Activated T-helper 17 cell treated with anti-CD3 and anti-CD28 coated beads, Interleukin-2, amount 50 U/mL, for 72 hours (primary cell): ENCODE measurements around the gene ZFPM1. TPM values are rescaled to one million over a fixed set of nuclear protein-coding genes. Genes with fewer than 3 reads are reported as not detected.

Experiments
- ATAC-seq: fragments of 150-1000 bp; cut with Tn5 transposase; replicated peaks from 2 replicates; pipeline ENCODE4 v1.10.0; 2021; ENCODE audit warnings: mild to moderate bottlenecking, moderate library complexity
- H3K27ac Mint-ChIP-seq: one replicate; pipeline ENCODE4 v1.8.0; 2022; ENCODE audit warnings: mixed read lengths
- H3K27me3 Mint-ChIP-seq: one replicate; pipeline ENCODE4 v1.8.0; 2022; ENCODE audit warnings: mixed read lengths
- H3K36me3 Mint-ChIP-seq: one replicate; pipeline ENCODE4 v1.8.0; 2022; ENCODE audit warnings: low read depth, mild to moderate bottlenecking, mixed read lengths
- H3K4me1 Mint-ChIP-seq: one replicate; pipeline ENCODE4 v1.8.0; 2022; ENCODE audit warnings: mixed read lengths
- H3K4me3 Mint-ChIP-seq: one replicate; pipeline ENCODE4 v1.8.0; 2022; ENCODE audit warnings: mild to moderate bottlenecking, mixed read lengths
- H3K9me3 Mint-ChIP-seq: one replicate; pipeline ENCODE4 v1.8.0; 2022; ENCODE audit warnings: mixed read lengths
- total RNA-seq, 2 donors: library from RNA; stranded (reverse); gene quantifications; one replicate each; pipeline ENCODE4 v1.2.3, GENCODE V29; 2022

Gene ZFPM1
- total RNA-seq, 2 donors from 2014 or later = 12.2 to 22.1 TPM

- no peaks in the 10 kb centered on the region for H3K9me3 Mint-ChIP-seq
- H3K4me1 Mint-ChIP-seq = no peaks in the 10 kb centered on the region
- H3K27ac Mint-ChIP-seq = no peak overlapping the region
- H3K27me3 Mint-ChIP-seq = no peaks in the 10 kb centered on the region
- H3K36me3 Mint-ChIP-seq = no peaks in the 10 kb centered on the region
- H3K4me3 Mint-ChIP-seq = no peak overlapping the region
- ATAC-seq = no peak
These were observed 38.7 kb downstream of the ZFPM1 start for GRCh38 chr16:88491560-88492310.

- no peaks in the 10 kb centered on the region for H3K4me1 Mint-ChIP-seq
- ATAC-seq = no peak
- H3K27ac Mint-ChIP-seq = no peak overlapping the region
- H3K4me3 Mint-ChIP-seq = no peak overlapping the region
- no peaks in the 10 kb centered on the region for H3K9me3 Mint-ChIP-seq
- H3K27me3 Mint-ChIP-seq = no peaks in the 10 kb centered on the region
- H3K36me3 Mint-ChIP-seq = no peaks in the 10 kb centered on the region
These were observed 40.8 kb downstream of the ZFPM1 start for GRCh38 chr16:88493879-88494278.

GRCh38 chr16:88494335-88495154 lies 41.5 kb downstream of the ZFPM1 start:
- no peak for ATAC-seq
- Mint-ChIP-seq H3K4me1 (no peaks in the 10 kb centered on the region), H3K27me3 (no peaks in the 10 kb centered on the region), H3K4me3 (no peak overlapping the region), H3K27ac (no peak overlapping the region), H3K9me3 (no peaks in the 10 kb centered on the region), H3K36me3 (no peaks in the 10 kb centered on the region)

- ATAC-seq = no peak
- H3K36me3 Mint-ChIP-seq = no peaks in the 10 kb centered on the region
- no peaks in the 10 kb centered on the region for H3K4me1 Mint-ChIP-seq
- H3K4me3 Mint-ChIP-seq = no peak overlapping the region
- no peaks in the 10 kb centered on the region for H3K9me3 Mint-ChIP-seq
- no peaks in the 10 kb centered on the region for H3K27me3 Mint-ChIP-seq
- H3K27ac Mint-ChIP-seq = no peak overlapping the region
These were observed 42.2 kb downstream of the ZFPM1 start for GRCh38 chr16:88495268-88495772.

GRCh38 chr16:88497561-88498462 lies 44.7 kb downstream of the ZFPM1 start:
- Mint-ChIP-seq H3K27me3 (no peaks in the 10 kb centered on the region), H3K4me1 (no peaks in the 10 kb centered on the region), H3K4me3 (no peak overlapping the region), H3K9me3 (no peaks in the 10 kb centered on the region), H3K36me3 (no peaks in the 10 kb centered on the region), H3K27ac (no peak overlapping the region)
- no peak for ATAC-seq

- Mint-ChIP-seq H3K9me3 (no peaks in the 10 kb centered on the region), H3K27ac (no peak overlapping the region), H3K4me3 (no peak overlapping the region), H3K27me3 (no peaks in the 10 kb centered on the region), H3K4me1 (no peaks in the 10 kb centered on the region), H3K36me3 (no peaks in the 10 kb centered on the region)
- ATAC-seq = no peak
These were observed 45.6 kb downstream of the ZFPM1 start for GRCh38 chr16:88498576-88499208.

GRCh38 chr16:88499292-88499691 lies 46.2 kb downstream of the ZFPM1 start:
- H3K36me3 Mint-ChIP-seq = no peaks in the 10 kb centered on the region
- no peaks in the 10 kb centered on the region for H3K27me3 Mint-ChIP-seq
- H3K4me3 Mint-ChIP-seq = no peak overlapping the region
- no peaks in the 10 kb centered on the region for H3K9me3 Mint-ChIP-seq
- H3K4me1 Mint-ChIP-seq = no peaks in the 10 kb centered on the region
- ATAC-seq = no peak
- H3K27ac Mint-ChIP-seq = no peak overlapping the region

GRCh38 chr16:88499836-88500251 lies 46.8 kb downstream of the ZFPM1 start:
- H3K36me3 Mint-ChIP-seq = no peaks in the 10 kb centered on the region
- no peak for ATAC-seq
- no peaks in the 10 kb centered on the region for H3K9me3 Mint-ChIP-seq
- no peak overlapping the region for H3K27ac Mint-ChIP-seq
- H3K4me1 Mint-ChIP-seq = no peaks in the 10 kb centered on the region
- no peaks in the 10 kb centered on the region for H3K27me3 Mint-ChIP-seq
- H3K4me3 Mint-ChIP-seq = no peak overlapping the region

- ATAC-seq = no peak
These were observed 47.2 kb downstream of the ZFPM1 start for GRCh38 chr16:88500255-88500661.

GRCh38 chr16:88502371-88502770 lies 49.3 kb downstream of the ZFPM1 start:
- ATAC-seq = no peak
- Mint-ChIP-seq H3K27me3 (no peaks in the 10 kb centered on the region), H3K4me1 (no peaks in the 10 kb centered on the region), H3K9me3 (no peaks in the 10 kb centered on the region), H3K27ac (no peak overlapping the region), H3K36me3 (no peaks in the 10 kb centered on the region), H3K4me3 (no peak overlapping the region)

More at GRCh38 chr16:88500255-88500661, 47.2 kb downstream of the ZFPM1 start:
- Mint-ChIP-seq H3K4me3 (no peak overlapping the region), H3K4me1 (no peaks in the 10 kb centered on the region), H3K9me3 (no peaks in the 10 kb centered on the region), H3K36me3 (no peaks in the 10 kb centered on the region), H3K27me3 (no peaks in the 10 kb centered on the region), H3K27ac (no peak overlapping the region)

GRCh38 chr16:88502776-88503280 lies 49.7 kb downstream of the ZFPM1 start:
- Mint-ChIP-seq H3K4me1 (no peaks in the 10 kb centered on the region), H3K27ac (no peak overlapping the region), H3K27me3 (no peaks in the 10 kb centered on the region), H3K36me3 (no peaks in the 10 kb centered on the region), H3K9me3 (no peaks in the 10 kb centered on the region), H3K4me3 (no peak overlapping the region)
- no peak for ATAC-seq

GRCh38 chr16:88503374-88503770 lies 50.3 kb downstream of the ZFPM1 start:
- Mint-ChIP-seq H3K27ac (no peak overlapping the region), H3K9me3 (no peaks in the 10 kb centered on the region), H3K36me3 (no peaks in the 10 kb centered on the region), H3K4me1 (no peaks in the 10 kb centered on the region), H3K4me3 (no peak overlapping the region), H3K27me3 (no peaks in the 10 kb centered on the region)
- no peak for ATAC-seq

- H3K4me1 Mint-ChIP-seq = no peaks in the 10 kb centered on the region
- no peak for ATAC-seq
- no peaks in the 10 kb centered on the region for H3K36me3 Mint-ChIP-seq
These were observed 50.9 kb downstream of the ZFPM1 start for GRCh38 chr16:88503771-88504488.

More at GRCh38 chr16:88503771-88504488, 50.9 kb downstream of the ZFPM1 start:
- Mint-ChIP-seq H3K27ac (no peak overlapping the region), H3K4me3 (no peak overlapping the region), H3K27me3 (no peaks in the 10 kb centered on the region), H3K9me3 (no peaks in the 10 kb centered on the region)
